CD14-positive monocyte (primary cell): ENCODE results near the gene STXBP5. TPM values are rescaled to one million over a fixed set of nuclear protein-coding genes. Genes with fewer than 3 reads are reported as not detected.

Experiments
- DNase-seq, 3 donors: peaks; one replicate each; pipeline ENCODE4 v3.0.0-alpha.2; 2011 to 2022
- H2AFZ ChIP-seq: 2 replicates; pipeline ENCODE4 v1.6.0; 2012; ENCODE audit warnings: mild to moderate bottlenecking, low read depth, low read length, inconsistent platforms; ENCODE audit not compliant: insufficient read depth, poor library complexity, severe bottlenecking
- H3K27ac ChIP-seq, 2 donors: 1 replicate in 1 of 2; 2 replicates in 1 of 2; pipeline ENCODE4 v1.5.1; 2012 to 2013; ENCODE audit warnings: low read length in 2 of 2, control low read depth in 1 of 2, inconsistent platforms in 1 of 2, low read depth in 1 of 2, mild to moderate bottlenecking in 1 of 2
- H3K27me3 ChIP-seq, 2 donors: one replicate each; pipeline versions ENCODE4 v1.6.0 to v1.6.1; 2011 to 2013; ENCODE audit warnings: low read length in 2 of 2; ENCODE audit not compliant: control insufficient read depth in 2 of 2, insufficient read depth in 2 of 2
- H3K36me3 ChIP-seq, 2 donors: replicated peaks in 1 of 2; 1 replicate in 1 of 2; 2 replicates in 1 of 2; pipeline versions ENCODE4 v1.5.1 to v1.6.1; 2012 to 2013; ENCODE audit warnings: low read length in 2 of 2, control low read depth in 1 of 2, inconsistent platforms in 1 of 2, mild to moderate bottlenecking in 1 of 2; ENCODE audit not compliant: insufficient read depth in 2 of 2, control insufficient read depth in 1 of 2
- H3K4me1 ChIP-seq, 2 donors: 1 replicate in 1 of 2; 2 replicates in 1 of 2; pipeline versions ENCODE4 v1.5.1 to v1.6.1; 2012 to 2013; ENCODE audit warnings: low read length in 2 of 2, control low read depth in 1 of 2, inconsistent platforms in 1 of 2, mild to moderate bottlenecking in 1 of 2, moderate library complexity in 1 of 2; ENCODE audit not compliant: insufficient read depth in 2 of 2, control insufficient read depth in 1 of 2
- H3K4me2 ChIP-seq: replicated peaks from 2 replicates; pipeline ENCODE3; 2012; ENCODE audit warnings: low read length, moderate library complexity, mild to moderate bottlenecking; ENCODE audit not compliant: poor library complexity, severe bottlenecking; ENCODE audit errors: extremely low read depth
- H3K4me3 ChIP-seq, 3 experiments: fragments of 200-600 bp in 1 of 3; sonication (generic) in 1 of 3; replicated peaks in 1 of 3; 1 replicate in 2 of 3; 2 replicates in 1 of 3; pipeline ENCODE4 v1.5.1; 2011 to 2013; ENCODE audit warnings: low read length in 3 of 3, mild to moderate bottlenecking in 3 of 3, control low read depth in 2 of 3, low read depth in 2 of 3, inconsistent platforms in 1 of 3, moderate library complexity in 1 of 3
- H3K79me2 ChIP-seq: 2 replicates; pipeline ENCODE4 v1.6.0; 2012; ENCODE audit warnings: mild to moderate bottlenecking, control low read depth, inconsistent platforms, low read length, moderate library complexity; ENCODE audit not compliant: insufficient read depth
- H3K9ac ChIP-seq: 2 replicates; pipeline ENCODE4 v1.6.0; 2017; ENCODE audit warnings: low read length, mild to moderate bottlenecking; ENCODE audit not compliant: insufficient read depth, poor library complexity, severe bottlenecking
- H3K9me3 ChIP-seq, 2 donors: replicated peaks in 1 of 2; 1 replicate in 1 of 2; 2 replicates in 1 of 2; pipeline versions ENCODE4 v1.5.1 to v1.6.1; 2012 to 2013; ENCODE audit warnings: low read length in 2 of 2, control low read depth in 1 of 2; ENCODE audit not compliant: control insufficient read depth in 1 of 2, insufficient read depth in 1 of 2
- H4K20me1 ChIP-seq: 2 replicates; pipeline ENCODE4 v1.6.0; 2012; ENCODE audit warnings: mild to moderate bottlenecking, low read length, control low read depth, moderate library complexity; ENCODE audit not compliant: insufficient read depth
- H3K27ac Mint-ChIP-seq, 7 donors: one replicate each; pipeline ENCODE4 v1.8.0; 2020; ENCODE audit warnings: mild to moderate bottlenecking in 7 of 7, mixed read lengths in 7 of 7, moderate library complexity in 6 of 7, inconsistent platforms in 2 of 7
- H3K27me3 Mint-ChIP-seq, 3 donors: one replicate each; pipeline ENCODE4 v1.8.0; 2021 to 2022; ENCODE audit warnings: low read depth in 3 of 3, mild to moderate bottlenecking in 3 of 3, mixed read lengths in 3 of 3, moderate library complexity in 3 of 3, inconsistent platforms in 1 of 3
- H3K36me3 Mint-ChIP-seq, 2 donors: one replicate each; pipeline ENCODE4 v1.8.0; 2020; ENCODE audit warnings: mixed read lengths in 2 of 2, inconsistent platforms in 1 of 2, mild to moderate bottlenecking in 1 of 2
- H3K4me1 Mint-ChIP-seq: one replicate; pipeline ENCODE4 v1.8.0; 2020; ENCODE audit warnings: mild to moderate bottlenecking, mixed read lengths
- H3K4me3 Mint-ChIP-seq, 2 donors: one replicate each; pipeline ENCODE4 v1.8.0; 2020; ENCODE audit warnings: mild to moderate bottlenecking in 2 of 2, mixed read lengths in 2 of 2, moderate library complexity in 1 of 2
- H3K9me3 Mint-ChIP-seq, 7 donors: one replicate each; pipeline ENCODE4 v1.8.0; 2020 to 2022; ENCODE audit warnings: mixed read lengths in 7 of 7, mild to moderate bottlenecking in 6 of 7, moderate library complexity in 6 of 7, inconsistent platforms in 2 of 7
- CTCF ChIP-seq: fragments of 200-600 bp; IDR thresholded peaks from one replicate; pipeline ENCODE4 v1.8.0; 2022; ENCODE audit warnings: antibody characterized with exemption, mild to moderate bottlenecking
- WGBS: methylation state at CpG from one replicate; pipeline ENCODE4 v1.1.5; 2013; ENCODE audit warnings: missing lambda C conversion rate; ENCODE audit not compliant: insufficient coverage; 5-methylcytosine and 5-hydroxymethylcytosine counted together
- intact Hi-C, 2 donors: fragments of 100-400 bp; cut with micrococcal nuclease; formaldehyde crosslinking; loops; one replicate each; pipeline versions ENCODE4 v1.15.0 to v1.15.1; 2023
- polyA plus RNA-seq, 3 donors: library from polyadenylated mRNA; depleted of rRNA in 1 of 3; unstranded in 2 of 3; stranded (reverse) in 1 of 3; fragments of 300-500 nt in 2 of 3; fragments of >200 nt in 1 of 3; fragmentation: Illumina TruSeq in 2 of 3; gene quantifications; 1 replicate in 2 of 3; 2 replicates in 1 of 3; pipeline ENCODE4 v1.2.3, GENCODE V29; 2012 to 2021

STXBP5 gene
- polyA plus RNA-seq, 3 donors, result 1.5 to 8.8 (median 2.0) TPM

GRCh38 chr6:147392917-147393625 lies 188.9 kb downstream of the STXBP5 start:
- intact Hi-C loops, result no loop called here
- Mint-ChIP-seq H3K36me3 (peaks cover 0 to 2% of the 10 kb centered on the region in 2 donors), H3K4me3 (no peak overlapping the region), H3K4me1 (no peaks in the 10 kb centered on the region), H3K27ac (no peak overlapping the region), H3K27me3 (peaks cover 0 to 7% (median 2%) of the 10 kb centered on the region in 3 donors), H3K9me3 (peaks cover 0 to 3% (median 0%) of the 10 kb centered on the region in 7 donors)
- H3K4me3 ChIP-seq, result no peak overlapping the region
- no peaks in the 10 kb centered on the region for H3K79me2 ChIP-seq
- no peak for TF ChIP-seq CTCF
- H3K27me3 ChIP-seq, result no peaks in the 10 kb centered on the region
- no peaks in the 10 kb centered on the region for H3K4me1 ChIP-seq
- H3K9me3 ChIP-seq, result no peaks in the 10 kb centered on the region
- no peak overlapping the region for H3K9ac ChIP-seq
- no peak for DNase-seq
- 68% methylated on average over 5 of the region's 8 CpGs for WGBS
- H3K4me2 ChIP-seq, result no peak overlapping the region
- H4K20me1 ChIP-seq, result no peaks in the 10 kb centered on the region
- no peaks in the 10 kb centered on the region for H3K36me3 ChIP-seq
- no peak overlapping the region for H3K27ac ChIP-seq
- no peak overlapping the region for H2AFZ ChIP-seq

DNA sequence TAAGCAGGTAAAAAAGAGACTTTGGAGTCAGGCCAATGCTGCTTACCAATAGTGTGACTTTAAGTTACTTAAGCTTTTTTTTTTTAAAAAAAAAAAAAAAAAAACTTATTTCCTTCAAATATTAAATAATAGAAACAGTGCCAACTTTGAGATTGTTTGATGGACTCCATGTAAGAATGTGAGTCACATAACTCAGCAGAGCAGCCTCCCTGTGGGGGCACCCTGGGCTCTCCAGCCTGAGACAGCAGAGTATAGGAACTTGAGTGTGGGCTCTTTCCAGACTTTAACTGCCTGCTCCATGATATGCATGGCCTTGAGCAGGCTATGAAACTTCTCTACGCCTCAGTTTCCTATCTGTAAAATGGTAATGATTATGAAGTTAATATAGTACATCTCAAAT lies 190.9 kb downstream of the STXBP5 start:
- Histone ChIP-seq H3K4me2 (no peak overlapping the region), H3K79me2 (no peaks in the 10 kb centered on the region), H3K9ac (no peak overlapping the region), H2AFZ (no peak overlapping the region), H3K36me3 (no peaks in the 10 kb centered on the region), H4K20me1 (no peaks in the 10 kb centered on the region), H3K27me3 (no peaks in the 10 kb centered on the region), H3K27ac (no peak overlapping the region), H3K9me3 (peaks cover 0 to 3% of the 10 kb centered on the region in 2 donors), H3K4me1 (no peaks in the 10 kb centered on the region), H3K4me3 (no peak overlapping the region)
- Mint-ChIP-seq H3K4me1 (no peaks in the 10 kb centered on the region), H3K27me3 (peaks cover 0 to 7% (median 2%) of the 10 kb centered on the region in 3 donors), H3K9me3 (peaks cover 1 to 5% (median 2%) of the 10 kb centered on the region in 7 donors), H3K4me3 (no peak overlapping the region), H3K27ac (no peak overlapping the region), H3K36me3 (peaks cover 0 to 2% of the 10 kb centered on the region in 2 donors)
- DNase-seq, result no peak
- no peak for TF ChIP-seq CTCF
- intact Hi-C loops, result no loop called here
- WGBS, result no CpG with 5 or more reads among the region's 1 CpG
